MM.1S (cell line): ENCODE results near the gene POLR2H.

ENCODE experiments used
- DNase-seq: peaks from one replicate; pipeline ENCODE4 v3.0.0-alpha.2; 2015
- H2AFZ ChIP-seq: fragments of 300-600 bp; sonication (generic); 2 replicates; pipeline ENCODE4 v1.6.0; 2016; ENCODE audit warnings: antibody characterized with exemption, low read length
- H3F3A ChIP-seq: fragments of 300-600 bp; sonication (generic); 2 replicates; pipeline ENCODE4 v1.6.1; 2016; ENCODE audit warnings: mild to moderate bottlenecking, antibody characterized with exemption, low read length, moderate library complexity, mixed read lengths; ENCODE audit not compliant: insufficient read depth
- H3K27ac ChIP-seq: fragments of 300-600 bp; sonication (generic); 2 replicates; pipeline ENCODE4 v1.5.1; 2016; ENCODE audit warnings: mild to moderate bottlenecking, low read length
- H3K27me3 ChIP-seq: fragments of 300-600 bp; sonication (generic); replicated peaks from 2 replicates; pipeline ENCODE4 v1.6.0; 2016; ENCODE audit warnings: low read length; ENCODE audit not compliant: insufficient read depth
- H3K36me3 ChIP-seq: fragments of 300-600 bp; sonication (generic); replicated peaks from 2 replicates; pipeline ENCODE4 v1.6.1; 2016; ENCODE audit warnings: mild to moderate bottlenecking, low read length, mixed read lengths; ENCODE audit not compliant: insufficient read depth
- H3K4me1 ChIP-seq: fragments of 300-600 bp; sonication (generic); 2 replicates; pipeline ENCODE4 v1.6.1; 2016; ENCODE audit warnings: low read length, mixed read lengths
- H3K4me2 ChIP-seq: fragments of 300-600 bp; sonication (generic); 2 replicates; pipeline ENCODE4 v1.6.0; 2016; ENCODE audit warnings: low read depth, low read length
- H3K4me3 ChIP-seq: fragments of 300-600 bp; sonication (generic); 2 replicates; pipeline ENCODE4 v1.5.1; 2016; ENCODE audit warnings: low read length, mixed read lengths
- H3K79me2 ChIP-seq: fragments of 300-600 bp; sonication (generic); 2 replicates; pipeline ENCODE4 v1.6.1; 2016; ENCODE audit warnings: mixed run types, low read length, mixed read lengths
- H3K9ac ChIP-seq: fragments of 300-600 bp; sonication (generic); 2 replicates; pipeline ENCODE4 v1.6.1; 2016; ENCODE audit warnings: low read length, mixed read lengths
- H3K9me2 ChIP-seq: fragments of 300-600 bp; sonication (generic); replicated peaks from 2 replicates; pipeline ENCODE4 v1.6.1; 2016; ENCODE audit warnings: mild to moderate bottlenecking, low read length, mixed read lengths; ENCODE audit not compliant: insufficient read depth
- H3K9me3 ChIP-seq: fragments of 300-600 bp; sonication (generic); replicated peaks from 2 replicates; pipeline ENCODE4 v1.6.1; 2016; ENCODE audit warnings: mild to moderate bottlenecking, low read length, mixed read lengths; ENCODE audit not compliant: insufficient read depth
- H4K20me1 ChIP-seq: fragments of 300-600 bp; sonication (generic); 2 replicates; pipeline ENCODE4 v1.6.1; 2016; ENCODE audit warnings: mild to moderate bottlenecking, low read length, moderate library complexity, mixed read lengths; ENCODE audit not compliant: insufficient read depth
- CTCF ChIP-seq: fragments of 300-600 bp; sonication (generic); IDR thresholded peaks from 2 replicates; pipeline ENCODE4 v1.5.1; 2016; ENCODE audit warnings: antibody characterized with exemption, low read length, mixed read lengths
- EZH2 ChIP-seq: fragments of 300-600 bp; sonication (generic); optimal IDR thresholded peaks from 2 replicates; pipeline ENCODE3; 2017; ENCODE audit warnings: low read depth, mild to moderate bottlenecking, antibody characterized with exemption, low read length, mixed read lengths
- EZH2phosphoT487 ChIP-seq: fragments of 300-600 bp; sonication (generic); IDR thresholded peaks from 2 replicates; pipeline ENCODE4 v1.6.1; 2018; ENCODE audit warnings: antibody characterized with exemption, low read length

POLR2H gene

DNA sequence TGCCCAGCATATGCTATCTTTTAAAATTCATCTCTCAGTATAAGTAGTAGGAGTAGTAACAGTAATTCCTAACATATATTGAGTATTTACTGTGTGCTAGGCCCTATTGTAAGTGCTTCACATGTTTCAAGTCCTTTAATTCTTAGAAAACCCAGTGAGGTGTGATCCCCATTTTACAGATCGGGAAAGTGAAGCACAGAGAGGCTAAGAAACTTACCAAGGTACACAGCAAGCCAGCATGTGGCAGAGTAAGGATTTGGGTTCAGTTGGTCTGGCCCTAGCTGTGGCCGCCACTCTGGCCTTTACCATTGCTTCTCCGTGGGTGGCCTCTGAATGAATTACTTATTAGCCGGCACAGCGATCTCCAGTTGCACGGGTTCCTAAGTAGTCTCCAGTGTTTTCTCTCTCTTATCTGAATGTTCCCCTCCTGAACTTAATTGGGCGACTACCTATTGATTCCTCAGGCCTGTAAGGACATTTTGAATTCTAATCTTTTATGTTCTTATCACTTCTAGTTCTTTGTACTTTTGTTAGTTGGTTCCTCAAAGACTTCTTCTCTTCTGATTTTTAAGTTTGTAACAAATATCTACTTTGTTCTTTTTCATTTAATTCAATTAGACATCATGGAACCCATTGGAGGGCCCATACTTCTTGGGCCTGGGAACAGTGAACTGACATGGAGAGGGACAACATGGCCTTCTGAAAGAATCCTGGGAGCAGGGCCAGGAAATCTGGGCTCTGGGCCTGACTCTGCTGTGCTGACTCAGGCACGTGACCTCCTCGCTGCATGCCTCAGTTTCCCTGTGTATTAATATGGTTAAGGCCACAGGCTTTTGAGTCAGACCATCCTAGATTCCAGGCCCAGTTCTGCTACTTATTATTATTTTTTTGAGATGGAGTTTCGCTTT, 11.7 kb upstream of the POLR2H start:
- Histone ChIP-seq H3K27ac (no peak overlapping the region), H2AFZ (no peak overlapping the region), H3K36me3 (no peaks in the 10 kb centered on the region), H4K20me1 (no peaks in the 10 kb centered on the region), H3K9me3 (no peaks in the 10 kb centered on the region), H3K4me3 (no peak overlapping the region), H3K9ac (no peak overlapping the region), H3F3A (no peaks in the 10 kb centered on the region), H3K79me2 (no peaks in the 10 kb centered on the region), H3K27me3 (no peaks in the 10 kb centered on the region), H3K9me2 (no peaks in the 10 kb centered on the region), H3K4me2 (no peak overlapping the region), H3K4me1 (peaks cover 4% of the 10 kb centered on the region; the same call in 1 of the 2 replicates)
- TF ChIP-seq EZH2, result no peak
- TF ChIP-seq CTCF, result no peak
- DNase-seq, result no peak

DNA sequence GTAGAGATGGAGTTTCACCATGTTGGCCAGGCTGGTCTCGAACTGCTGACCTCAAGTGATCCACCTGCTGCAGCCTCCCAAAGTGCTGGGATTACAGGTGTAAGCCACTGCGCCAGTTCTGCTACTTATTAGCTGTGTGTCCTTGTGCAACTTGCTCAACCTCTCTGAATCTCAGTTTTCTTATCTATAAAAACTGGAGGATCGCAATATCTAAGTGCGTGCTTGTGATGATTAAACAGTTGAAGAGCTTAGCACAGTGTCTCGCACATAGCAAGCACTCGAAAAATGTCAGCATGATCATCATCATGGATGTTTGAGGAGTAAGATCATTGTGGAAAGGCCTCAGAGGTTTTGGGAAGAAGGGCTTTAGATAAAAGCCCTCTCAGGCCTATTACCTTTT, 10.9 kb upstream of the POLR2H start:
- H3K4me1 ChIP-seq, result no peaks in the 10 kb centered on the region
- no peak overlapping the region for H3K4me2 ChIP-seq
- no peaks in the 10 kb centered on the region for H3K36me3 ChIP-seq
- H3K27ac ChIP-seq, result no peak overlapping the region
- no peaks in the 10 kb centered on the region for H4K20me1 ChIP-seq
- H3K27me3 ChIP-seq, result no peaks in the 10 kb centered on the region
- no peaks in the 10 kb centered on the region for H3K79me2 ChIP-seq
- no peak overlapping the region for H3K9ac ChIP-seq
- no peaks in the 10 kb centered on the region for H3K9me3 ChIP-seq
- H3K9me2 ChIP-seq, result no peaks in the 10 kb centered on the region
- TF ChIP-seq CTCF, result no peak
- no peak for TF ChIP-seq EZH2phosphoT487
- TF ChIP-seq EZH2, result no peak
- no peak for DNase-seq
- no peaks in the 10 kb centered on the region for H3F3A ChIP-seq
- H3K4me3 ChIP-seq, result no peak overlapping the region
- H2AFZ ChIP-seq, result no peak overlapping the region

- Histone ChIP-seq H3K4me3 (no peak overlapping the region), H4K20me1 (no peaks in the 10 kb centered on the region), H3K9me3 (no peaks in the 10 kb centered on the region), H3K4me2 (no peak overlapping the region), H3K27me3 (no peaks in the 10 kb centered on the region), H2AFZ (no peak overlapping the region), H3K9me2 (no peaks in the 10 kb centered on the region), H3K27ac (no peak overlapping the region), H3K4me1 (no peaks in the 10 kb centered on the region), H3K79me2 (no peaks in the 10 kb centered on the region), H3K9ac (no peak overlapping the region), H3F3A (no peaks in the 10 kb centered on the region), H3K36me3 (no peaks in the 10 kb centered on the region)
- TF ChIP-seq EZH2phosphoT487 (no peak), EZH2 (no peak), CTCF (no peak)
- DNase-seq, result no peak
These were observed 9.9 kb upstream of the POLR2H start for GRCh38 chr3:184351511-184352148.
